Smooth muscle cell of the brain vasculature (primary cell): ENCODE measurements around the gene STPG1.
"Not testable (repeated sequence)": the region's sequence is repeated elsewhere in the genome, so short reads cannot be mapped to it uniquely, and the experiment has no call there.

Source experiments
- DNase-seq: peaks from one replicate; pipeline ENCODE4 v3.0.0-alpha.2; 2012; ENCODE audit warnings: low read depth, low spot score

STPG1 gene

GRCh38 chr1:24413350-24414163, at the start of gene STPG1:
Gene STPG1 (minus strand): TSS chr1:24413782. CDS start chr1:24401388, 12,394 bp downstream.
- peak; percentile 62 for DNase-seq

GRCh38 chr1:24462128-24462527, 48.5 kb upstream of the STPG1 start:
- not testable (repeated sequence) for DNase-seq

GRCh38 chr1:24459551-24460266, 46.1 kb upstream of the STPG1 start:
- DNase-seq: no peak

- DNase-seq: no peak
Observed at GRCh38 chr1:24457866-24458265, 44.3 kb upstream of the STPG1 start.

- no peak for DNase-seq
Observed at GRCh38 chr1:24455272-24455671, 41.7 kb upstream of the STPG1 start.

GRCh38 chr1:24454673-24455072, 41.1 kb upstream of the STPG1 start:
- DNase-seq: no peak

- DNase-seq: no peak
Observed at GRCh38 chr1:24452922-24453485, 39.4 kb upstream of the STPG1 start.

GRCh38 chr1:24451746-24452145, 38.2 kb upstream of the STPG1 start:
- no peak for DNase-seq

GRCh38 chr1:24450857-24451397, 37.3 kb upstream of the STPG1 start:
- no peak for DNase-seq

GRCh38 chr1:24450316-24450715, 36.7 kb upstream of the STPG1 start:
- no peak for DNase-seq

- DNase-seq: not testable (repeated sequence)
Observed at GRCh38 chr1:24446446-24446845, 32.9 kb upstream of the STPG1 start.

GRCh38 chr1:24443241-24443656, 29.7 kb upstream of the STPG1 start:
- no peak for DNase-seq

GRCh38 chr1:24442764-24443163, 29.2 kb upstream of the STPG1 start:
- DNase-seq: no peak

GRCh38 chr1:24441996-24442668, 28.6 kb upstream of the STPG1 start:
- no peak for DNase-seq

- no peak for DNase-seq
Observed at GRCh38 chr1:24441480-24441879, 27.9 kb upstream of the STPG1 start.

- DNase-seq: no peak
Observed at GRCh38 chr1:24440436-24440835, 26.9 kb upstream of the STPG1 start.

GRCh38 chr1:24438423-24438901, 24.9 kb upstream of the STPG1 start:
- DNase-seq: no peak

- DNase-seq: no peak
Observed at GRCh38 chr1:24437631-24438396, 24.2 kb upstream of the STPG1 start.

- DNase-seq: no peak
Observed at GRCh38 chr1:24435782-24436365, 22.3 kb upstream of the STPG1 start.

- no peak for DNase-seq
Observed at GRCh38 chr1:24427545-24427862, 13.9 kb upstream of the STPG1 start.
